T-cell (primary cell): ENCODE measurements around the gene RGS18. TPM values are rescaled to one million over a fixed set of nuclear protein-coding genes. Genes with fewer than 3 reads are reported as not detected.
"Not testable (repeated sequence)": the region's sequence is repeated elsewhere in the genome, so short reads cannot be mapped to it uniquely, and the experiment has no call there.

Source experiments
- ATAC-seq, 4 experiments: fragments of 200-7000 bp in 3 of 4; fragments of 150-1000 bp in 1 of 4; cut with Tn5 transposase; replicated peaks in 1 of 4; 1 replicate in 3 of 4; 2 replicates in 1 of 4; pipeline ENCODE4 v1.10.0; 2021; ENCODE audit warnings: moderate library complexity in 3 of 4, mild to moderate bottlenecking in 2 of 4, moderate number of reproducible peaks in 1 of 4
- CTCF ChIA-PET, 2 donors: fragments of 300-600 bp; sonication (Branson Sonifier 250); formaldehyde crosslinking; loops; one replicate each; lab custom pipeline; 2022; ENCODE audit warnings: antibody characterized with exemption in 2 of 2; lab: Charles Lee
- POLR2A ChIA-PET, 2 donors: fragments of 300-600 bp; sonication (Branson Sonifier 250); formaldehyde crosslinking; loops; one replicate each; lab custom pipeline; 2022; ENCODE audit warnings: antibody characterized with exemption in 2 of 2; lab: Charles Lee
- DNase-seq, 35 experiments: peaks; one replicate each; pipeline versions ENCODE4 v3.0.0 to v3.0.0-alpha.2; 2013 to 2023
- H3K27ac ChIP-seq: one replicate; pipeline ENCODE4 v1.5.1; 2013; ENCODE audit warnings: low read length
- H3K27me3 ChIP-seq, 2 experiments: replicated peaks in 1 of 2; 1 replicate in 1 of 2; 2 replicates in 1 of 2; pipeline versions ENCODE4 v1.6.1 to v1.7.0; 2013; ENCODE audit warnings: low read length in 1 of 2, mixed read lengths in 1 of 2; ENCODE audit not compliant: control insufficient read depth in 2 of 2, insufficient read depth in 2 of 2; ENCODE audit errors: extremely low read depth in 1 of 2
- H3K36me3 ChIP-seq, 2 donors: 1 replicate in 1 of 2; 2 replicates in 1 of 2; pipeline versions ENCODE4 v1.6.1 to v1.7.0; 2013; ENCODE audit warnings: low read length in 1 of 2; ENCODE audit not compliant: control insufficient read depth in 2 of 2, insufficient read depth in 1 of 2; ENCODE audit errors: extremely low read depth in 1 of 2
- H3K4me1 ChIP-seq, 2 experiments: 1 replicate in 1 of 2; 2 replicates in 1 of 2; pipeline versions ENCODE4 v1.6.1 to v1.7.0; 2013; ENCODE audit warnings: low read length in 2 of 2, mixed read lengths in 1 of 2; ENCODE audit not compliant: insufficient read depth in 2 of 2, control insufficient read depth in 1 of 2; ENCODE audit errors: extremely low read depth in 1 of 2
- H3K4me3 ChIP-seq, 2 donors: 1 replicate in 1 of 2; 2 replicates in 1 of 2; pipeline versions ENCODE4 v1.5.1 to v1.7.0; 2013; ENCODE audit warnings: mild to moderate bottlenecking in 2 of 2, low read length in 1 of 2, moderate library complexity in 1 of 2; ENCODE audit not compliant: control insufficient read depth in 1 of 2; ENCODE audit errors: extremely low read depth in 1 of 2
- H3K9me3 ChIP-seq: 2 replicates; pipeline ENCODE4 v1.7.0; 2013
- H3K27ac Mint-ChIP-seq, 2 donors: one replicate each; pipeline ENCODE4 v1.8.0; 2020 to 2021; ENCODE audit warnings: mild to moderate bottlenecking in 2 of 2, mixed read lengths in 2 of 2
- H3K27me3 Mint-ChIP-seq, 2 donors: one replicate each; pipeline ENCODE4 v1.8.0; 2021 to 2022; ENCODE audit warnings: mixed read lengths in 2 of 2
- H3K36me3 Mint-ChIP-seq: one replicate; pipeline ENCODE4 v1.8.0; 2021; ENCODE audit warnings: mixed read lengths
- H3K4me1 Mint-ChIP-seq, 3 donors: one replicate each; pipeline ENCODE4 v1.8.0; 2020 to 2022; ENCODE audit warnings: mixed read lengths in 3 of 3, mild to moderate bottlenecking in 1 of 3
- H3K4me3 Mint-ChIP-seq, 3 donors: one replicate each; pipeline ENCODE4 v1.8.0; 2020 to 2022; ENCODE audit warnings: mild to moderate bottlenecking in 3 of 3, mixed read lengths in 3 of 3, moderate library complexity in 3 of 3
- H3K9me3 Mint-ChIP-seq, 3 donors: one replicate each; pipeline ENCODE4 v1.8.0; 2020 to 2022; ENCODE audit warnings: mixed read lengths in 3 of 3
- WGBS: methylation state at CpG from one replicate; pipeline ENCODE4 v1.1.5; 2013; ENCODE audit warnings: missing lambda C conversion rate; ENCODE audit not compliant: insufficient coverage; 5-methylcytosine and 5-hydroxymethylcytosine counted together
- total RNA-seq, 35 experiments: library from RNA in 6 of 35; stranded (reverse) in 6 of 35; fragments of 120-200 nt in 1 of 35; gene quantifications; one replicate each; pipeline versions ENCODE4 v1.2.1 to v1.2.4 and lab custom pipeline; 2013 to 2026

Gene RGS18
- total RNA-seq, 5 donors from 2014 or later (not counting 1 experiment from before 2014, with no cell fraction given): 0.53 to 2.5 (median 0.72) TPM

DNA sequence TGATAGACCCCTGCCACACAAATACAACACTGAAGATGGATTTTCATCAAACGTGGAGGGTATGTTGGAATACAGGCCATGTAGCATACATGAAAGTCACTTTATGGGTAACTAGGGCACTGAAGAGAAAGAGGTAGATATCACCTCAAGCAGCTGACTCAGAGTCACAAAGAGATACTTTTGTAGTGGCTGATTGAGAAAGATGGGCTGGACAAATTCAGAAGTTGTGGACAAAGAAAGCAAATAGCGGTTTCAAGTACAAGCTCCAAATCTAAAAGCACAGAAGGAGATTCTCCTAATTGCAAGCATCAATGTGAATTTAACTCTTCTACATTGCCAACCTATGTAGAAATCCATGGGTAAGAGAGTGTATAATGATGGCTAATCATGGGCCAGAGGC lies 35.0 kb upstream of the RGS18 start:
- H3K27me3 Mint-ChIP-seq: no peaks in the 10 kb centered on the region
- ATAC-seq (no peak), DNase-seq (no peak)
- H3K27ac Mint-ChIP-seq: no peak overlapping the region
- H3K36me3 Mint-ChIP-seq: no peaks in the 10 kb centered on the region
- H3K4me3 Mint-ChIP-seq: no peak overlapping the region
- no peaks in the 10 kb centered on the region for H3K4me1 Mint-ChIP-seq
- no CpG with 5 or more reads among the region's 2 CpGs for WGBS
- H3K27me3 ChIP-seq: no peaks in the 10 kb centered on the region
- POLR2A ChIA-PET: no interaction called here
- CTCF ChIA-PET: no interaction called here
- peaks cover 0 to 8% (median 2%) of the 10 kb centered on the region in 3 donors for H3K9me3 Mint-ChIP-seq
- no peaks in the 10 kb centered on the region for H3K9me3 ChIP-seq
- H3K4me3 ChIP-seq: no peak overlapping the region
- no peak overlapping the region for H3K27ac ChIP-seq
- H3K4me1 ChIP-seq: peaks cover 0 to 2% of the 10 kb centered on the region in 2 experiments
- no peaks in the 10 kb centered on the region for H3K36me3 ChIP-seq

GRCh38 chr1:192126030-192126619 lies 32.1 kb upstream of the RGS18 start:
- Histone ChIP-seq H3K27ac (no peak overlapping the region), H3K27me3 (no peaks in the 10 kb centered on the region), H3K9me3 (no peaks in the 10 kb centered on the region), H3K4me3 (no peak overlapping the region), H3K36me3 (no peaks in the 10 kb centered on the region), H3K4me1 (peaks cover 0 to 2% of the 10 kb centered on the region in 2 experiments)
- Mint-ChIP-seq H3K4me3 (no peak overlapping the region), H3K9me3 (peaks cover 0 to 8% (median 0%) of the 10 kb centered on the region in 3 donors), H3K36me3 (no peaks in the 10 kb centered on the region), H3K4me1 (no peaks in the 10 kb centered on the region), H3K27me3 (no peaks in the 10 kb centered on the region), H3K27ac (no peak overlapping the region)
- POLR2A ChIA-PET: no interaction called here
- ATAC-seq (no peak), DNase-seq (no peak)
- CTCF ChIA-PET: interaction anchor here in 1 of 2 donors (0.6 kb wide), 1 partner anchor 21 kb away, joined by 4 read pairs; no protein-coding TSS in a partner anchor
- WGBS: no CpG with 5 or more reads among the region's 2 CpGs

DNA sequence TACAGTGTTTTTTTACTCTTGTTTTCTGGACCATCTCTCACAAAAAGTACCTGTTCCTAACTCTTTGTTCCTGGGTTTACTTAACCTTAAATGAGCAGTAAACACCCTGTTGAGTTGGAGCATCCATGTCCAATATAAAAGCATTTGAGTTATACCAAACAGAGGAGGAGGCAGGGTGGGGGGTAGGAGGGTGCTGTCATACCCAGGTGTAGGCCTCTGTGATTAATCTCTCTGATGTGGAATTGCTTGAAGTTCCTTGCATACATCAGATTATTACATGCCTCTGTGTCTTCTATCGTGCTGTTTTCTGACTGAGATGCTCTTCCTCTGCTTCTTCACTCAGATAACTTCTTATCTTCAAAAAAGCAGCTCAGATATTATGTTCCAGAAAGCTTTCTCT lies 28.1 kb upstream of the RGS18 start:
- H3K36me3 ChIP-seq: no peaks in the 10 kb centered on the region
- H3K9me3 Mint-ChIP-seq: peaks cover 0 to under 1% (median 0%) of the 10 kb centered on the region in 3 donors
- H3K27ac Mint-ChIP-seq: no peak overlapping the region
- ATAC-seq (no peak), DNase-seq (no peak)
- H3K36me3 Mint-ChIP-seq: no peaks in the 10 kb centered on the region
- no peaks in the 10 kb centered on the region for H3K27me3 ChIP-seq
- peaks cover 0 to 4% of the 10 kb centered on the region in 2 experiments for H3K4me1 ChIP-seq
- H3K4me3 Mint-ChIP-seq: no peak overlapping the region
- no peaks in the 10 kb centered on the region for H3K9me3 ChIP-seq
- no peaks in the 10 kb centered on the region for H3K27me3 Mint-ChIP-seq
- no peak overlapping the region for H3K27ac ChIP-seq
- no peak overlapping the region for H3K4me3 ChIP-seq
- no peaks in the 10 kb centered on the region for H3K4me1 Mint-ChIP-seq
- CTCF ChIA-PET: no interaction called here
- 0% methylated on average over 1 of the region's 1 CpG for WGBS
- POLR2A ChIA-PET: no interaction called here

GRCh38 chr1:192130865-192131264 lies 27.4 kb upstream of the RGS18 start:
- POLR2A ChIA-PET, H3K27ac ChIP-seq, H3K27ac Mint-ChIP-seq, H3K9me3 Mint-ChIP-seq, DNase-seq, H3K36me3 ChIP-seq, H3K27me3 ChIP-seq, H3K4me1 ChIP-seq, CTCF ChIA-PET, H3K4me3 Mint-ChIP-seq, H3K36me3 Mint-ChIP-seq, H3K4me3 ChIP-seq, H3K9me3 ChIP-seq, H3K27me3 Mint-ChIP-seq, ATAC-seq, H3K4me1 Mint-ChIP-seq: not testable (repeated sequence)
- WGBS: 80% methylated on average over 3 of the region's 5 CpGs

DNA sequence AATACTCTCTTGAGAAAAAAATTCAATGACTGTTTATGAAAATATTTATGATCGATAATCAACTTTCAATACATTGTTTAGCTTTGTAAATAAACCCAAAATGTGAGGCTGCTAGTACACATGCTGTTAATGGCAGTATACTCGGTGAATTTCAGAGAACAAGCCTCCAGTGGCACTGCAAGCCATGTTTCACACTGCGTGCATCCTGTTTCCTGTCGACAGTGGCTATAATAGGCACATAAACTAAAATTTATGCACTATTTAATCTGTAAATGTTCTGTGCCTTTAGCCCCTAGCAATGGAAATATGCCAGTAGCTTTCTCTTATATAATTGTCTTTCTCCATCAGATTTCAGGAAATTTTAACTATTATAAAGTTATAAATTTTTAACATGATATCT lies 26.3 kb upstream of the RGS18 start:
- H3K27ac ChIP-seq: no peak overlapping the region
- no peaks in the 10 kb centered on the region for H3K36me3 ChIP-seq
- DNase-seq: no peak
- no peaks in the 10 kb centered on the region for H3K27me3 ChIP-seq
- ATAC-seq: no peak
- WGBS: 40% methylated on average over 1 of the region's 4 CpGs
- ChIA-PET CTCF (no interaction called here), POLR2A (no interaction called here)
- peaks cover 0 to 2% of the 10 kb centered on the region in 2 experiments for H3K4me1 ChIP-seq
- Mint-ChIP-seq H3K9me3 (peaks cover 0 to 3% (median 0%) of the 10 kb centered on the region in 3 donors), H3K27ac (no peak overlapping the region), H3K27me3 (no peaks in the 10 kb centered on the region), H3K4me3 (no peak overlapping the region), H3K4me1 (no peaks in the 10 kb centered on the region), H3K36me3 (no peaks in the 10 kb centered on the region)
- H3K4me3 ChIP-seq: no peak overlapping the region
- H3K9me3 ChIP-seq: no peaks in the 10 kb centered on the region

DNA sequence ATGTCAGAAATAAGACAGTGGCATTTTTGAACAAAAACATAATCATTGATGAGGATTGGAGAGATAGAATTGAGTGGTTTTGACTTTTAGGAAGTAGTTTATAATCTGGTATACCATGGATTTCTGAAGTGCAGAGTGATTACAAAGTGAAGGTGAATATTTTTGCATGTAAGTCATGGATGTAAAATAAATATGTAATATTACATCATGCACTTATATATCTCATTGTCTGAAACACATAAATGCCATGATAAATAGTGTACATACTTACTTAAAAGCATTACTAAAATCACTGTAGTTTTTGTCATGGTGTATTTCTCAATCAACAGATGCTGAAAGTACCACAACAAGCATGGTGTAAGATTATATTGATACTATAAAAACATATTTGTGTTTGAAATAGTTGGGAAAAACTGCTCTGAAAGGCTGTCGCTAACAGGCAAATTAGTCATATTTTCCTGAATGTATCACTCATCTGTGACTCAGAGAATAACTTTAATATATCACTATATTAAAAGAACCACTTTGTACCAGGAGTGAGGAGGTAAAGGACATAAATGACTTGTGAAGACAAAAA lies 24.8 kb upstream of the RGS18 start:
- Mint-ChIP-seq H3K27me3 (no peaks in the 10 kb centered on the region), H3K4me1 (no peaks in the 10 kb centered on the region), H3K36me3 (no peaks in the 10 kb centered on the region), H3K9me3 (peaks cover 0 to 3% (median 0%) of the 10 kb centered on the region in 3 donors), H3K4me3 (no peak overlapping the region), H3K27ac (no peak overlapping the region)
- H3K4me3 ChIP-seq: no peak overlapping the region
- ChIA-PET POLR2A (no interaction called here), CTCF (no interaction called here)
- no peaks in the 10 kb centered on the region for H3K9me3 ChIP-seq
- DNase-seq (no peak), ATAC-seq (no peak)
- no CpG with 5 or more reads among the region's 1 CpG for WGBS
- H3K27me3 ChIP-seq: no peaks in the 10 kb centered on the region
- peaks cover 0 to 2% of the 10 kb centered on the region in 2 experiments for H3K4me1 ChIP-seq
- H3K27ac ChIP-seq: no peak overlapping the region
- no peaks in the 10 kb centered on the region for H3K36me3 ChIP-seq
